DOHH2 (cell line): ENCODE measurements around the gene SMARCA2.

ENCODE experiments used
- H3F3A ChIP-seq: fragments of 200-600 bp; sonication (generic), shearing (Covaris generic); 2 replicates; pipeline ENCODE4 v1.6.0; 2016; ENCODE audit warnings: antibody characterized with exemption, mild to moderate bottlenecking; ENCODE audit not compliant: control insufficient read depth, insufficient read depth
- H3K27ac ChIP-seq: fragments of 200-600 bp; sonication (generic); 2 replicates; pipeline ENCODE4 v1.5.1; 2014; ENCODE audit warnings: low read depth, mild to moderate bottlenecking, low read length, moderate library complexity
- H3K27me3 ChIP-seq: fragments of 200-600 bp; sonication (generic); 2 replicates; pipeline ENCODE4 v1.6.1; 2014; ENCODE audit warnings: mild to moderate bottlenecking, low read length, mixed read lengths; ENCODE audit not compliant: control insufficient read depth
- H3K36me3 ChIP-seq: fragments of 200-600 bp; sonication (generic); 2 replicates; pipeline ENCODE4 v1.6.1; 2014; ENCODE audit warnings: mild to moderate bottlenecking, low read length, moderate library complexity, mixed read lengths; ENCODE audit not compliant: control insufficient read depth
- H3K4me1 ChIP-seq: fragments of 200-600 bp; sonication (generic); 2 replicates; pipeline ENCODE4 v1.6.1; 2014; ENCODE audit warnings: mild to moderate bottlenecking, low read length, mixed read lengths; ENCODE audit not compliant: control insufficient read depth
- H3K4me2 ChIP-seq: fragments of 200-600 bp; sonication (generic); 2 replicates; pipeline ENCODE4 v1.6.0; 2014; ENCODE audit warnings: mild to moderate bottlenecking, low read length, moderate library complexity
- H3K4me3 ChIP-seq: fragments of 200-600 bp; sonication (generic); 2 replicates; pipeline ENCODE4 v1.5.1; 2014; ENCODE audit warnings: mild to moderate bottlenecking, low read length, mixed read lengths
- H3K79me2 ChIP-seq: fragments of 200-600 bp; sonication (generic); 2 replicates; pipeline ENCODE4 v1.6.1; 2014; ENCODE audit warnings: mild to moderate bottlenecking, low read length, mixed read lengths; ENCODE audit not compliant: control insufficient read depth
- H3K9me2 ChIP-seq: fragments of 200-600 bp; sonication (generic); replicated peaks from 2 replicates; pipeline ENCODE4 v1.6.1; 2014; ENCODE audit warnings: mild to moderate bottlenecking, low read length, mixed read lengths; ENCODE audit not compliant: control insufficient read depth
- H3K9me3 ChIP-seq: fragments of 200-600 bp; sonication (generic); 2 replicates; pipeline ENCODE4 v1.6.1; 2014; ENCODE audit warnings: antibody characterized with exemption, low read length, mixed read lengths; ENCODE audit not compliant: control insufficient read depth, insufficient read depth
- H4K20me1 ChIP-seq: fragments of 200-600 bp; sonication (generic); 2 replicates; pipeline ENCODE4 v1.6.0; 2014; ENCODE audit warnings: low read depth, mild to moderate bottlenecking, antibody characterized with exemption, low read length, moderate library complexity; ENCODE audit not compliant: control insufficient read depth, insufficient read depth
- EZH2phosphoT487 ChIP-seq: fragments of 200-600 bp; sonication (generic); IDR thresholded peaks from 2 replicates; pipeline ENCODE4 v1.6.1; 2017; ENCODE audit warnings: borderline replicate concordance, mild to moderate bottlenecking, antibody characterized with exemption, low read length, moderate library complexity, mixed read lengths
- TF ChIP-seq, protein P1 (sequence below): fragments of 200-600 bp; sonication (generic); IDR thresholded peaks from one replicate; pipeline ENCODE4 v1.5.1; 2014; ENCODE audit warnings: antibody characterized with exemption, mild to moderate bottlenecking, low read depth, low read length; ENCODE audit not compliant: poor library complexity, severe bottlenecking

The SMARCA2 gene

DNA sequence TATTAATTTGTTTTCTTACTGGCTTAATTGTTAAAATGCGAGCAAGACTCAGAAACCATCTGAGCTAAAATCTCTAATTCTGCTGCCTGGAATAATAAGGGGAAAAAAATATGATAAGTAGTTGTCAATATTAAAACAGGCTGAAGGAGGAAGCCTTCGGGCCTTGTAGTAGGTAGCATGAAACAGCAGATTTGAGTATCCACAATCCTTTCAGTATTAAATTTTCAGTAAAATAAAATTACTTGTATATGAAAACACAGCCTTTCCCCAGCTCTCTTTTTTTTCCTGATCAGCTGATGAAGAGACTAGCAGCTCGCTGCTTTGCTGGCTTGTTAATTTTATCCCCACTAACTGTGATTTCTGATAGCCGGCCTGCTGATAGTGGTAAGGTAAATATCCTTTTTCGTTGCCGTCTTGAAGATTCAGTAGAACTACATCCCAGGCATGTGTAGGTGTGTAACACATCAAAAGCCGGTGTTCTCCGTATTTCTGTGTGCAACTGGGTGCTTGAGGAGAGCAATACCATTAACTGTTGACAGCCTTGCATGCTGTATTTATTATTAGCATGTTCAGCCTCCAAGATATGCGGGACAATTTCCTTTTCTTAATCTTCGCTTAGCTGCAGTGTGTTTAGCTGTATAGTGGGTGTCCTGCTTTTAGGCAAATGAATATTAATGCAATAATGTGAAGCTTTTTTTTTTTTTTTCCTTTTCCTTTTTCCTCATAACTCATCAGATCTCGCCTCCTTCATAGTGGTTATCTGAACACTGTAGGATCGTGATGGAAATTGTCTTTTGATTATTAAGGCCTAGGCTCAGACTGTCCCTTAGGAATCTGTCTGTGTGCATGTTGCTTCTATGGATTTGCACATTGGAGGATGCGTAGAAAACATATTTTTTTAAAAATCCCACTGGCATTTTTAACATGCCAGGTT is 144.6 kb downstream of the SMARCA2 start:
- Histone ChIP-seq H3K27me3 (no peaks in the 10 kb centered on the region), H3K79me2 (peaks cover 64% of the 10 kb centered on the region), H3K4me2 (peak overlapping the region; percentile 99), H3K27ac (peak overlapping the region; percentile 91), H3K36me3 (peaks cover 38% of the 10 kb centered on the region), H3K4me1 (peaks cover 39% of the 10 kb centered on the region), H3K9me2 (no peaks in the 10 kb centered on the region), H3K4me3 (peak overlapping the region; percentile 78), H3F3A (peaks cover 14% of the 10 kb centered on the region), H4K20me1 (no peaks in the 10 kb centered on the region), H3K9me3 (no peaks in the 10 kb centered on the region)
- TF ChIP-seq EZH2phosphoT487 = no peak
- TF ChIP-seq, protein P1, sequence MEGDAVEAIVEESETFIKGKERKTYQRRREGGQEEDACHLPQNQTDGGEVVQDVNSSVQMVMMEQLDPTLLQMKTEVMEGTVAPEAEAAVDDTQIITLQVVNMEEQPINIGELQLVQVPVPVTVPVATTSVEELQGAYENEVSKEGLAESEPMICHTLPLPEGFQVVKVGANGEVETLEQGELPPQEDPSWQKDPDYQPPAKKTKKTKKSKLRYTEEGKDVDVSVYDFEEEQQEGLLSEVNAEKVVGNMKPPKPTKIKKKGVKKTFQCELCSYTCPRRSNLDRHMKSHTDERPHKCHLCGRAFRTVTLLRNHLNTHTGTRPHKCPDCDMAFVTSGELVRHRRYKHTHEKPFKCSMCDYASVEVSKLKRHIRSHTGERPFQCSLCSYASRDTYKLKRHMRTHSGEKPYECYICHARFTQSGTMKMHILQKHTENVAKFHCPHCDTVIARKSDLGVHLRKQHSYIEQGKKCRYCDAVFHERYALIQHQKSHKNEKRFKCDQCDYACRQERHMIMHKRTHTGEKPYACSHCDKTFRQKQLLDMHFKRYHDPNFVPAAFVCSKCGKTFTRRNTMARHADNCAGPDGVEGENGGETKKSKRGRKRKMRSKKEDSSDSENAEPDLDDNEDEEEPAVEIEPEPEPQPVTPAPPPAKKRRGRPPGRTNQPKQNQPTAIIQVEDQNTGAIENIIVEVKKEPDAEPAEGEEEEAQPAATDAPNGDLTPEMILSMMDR = no peak

DNA sequence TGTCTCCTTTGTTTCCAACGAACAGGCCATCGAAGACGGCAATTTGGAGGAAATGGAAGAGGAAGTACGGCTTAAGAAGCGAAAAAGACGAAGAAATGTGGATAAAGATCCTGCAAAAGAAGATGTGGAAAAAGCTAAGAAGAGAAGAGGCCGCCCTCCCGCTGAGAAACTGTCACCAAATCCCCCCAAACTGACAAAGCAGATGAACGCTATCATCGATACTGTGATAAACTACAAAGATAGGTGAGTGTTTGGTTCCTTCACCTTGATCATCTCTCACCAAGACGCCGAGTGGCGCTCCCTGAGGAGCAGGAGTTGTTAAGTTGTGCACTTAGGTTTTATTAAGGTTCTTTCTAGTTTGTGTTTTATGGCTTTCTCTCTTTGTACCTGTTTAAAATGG is 146.5 kb downstream of the SMARCA2 start:
- peaks cover 50% of the 10 kb centered on the region for H3K36me3 ChIP-seq
- no peaks in the 10 kb centered on the region for H4K20me1 ChIP-seq
- TF ChIP-seq EZH2phosphoT487 = no peak
- TF ChIP-seq, protein P1 = no peak
- no peaks in the 10 kb centered on the region for H3K9me3 ChIP-seq
- H3K79me2 ChIP-seq = peaks cover 47% of the 10 kb centered on the region
- H3K4me1 ChIP-seq = peaks cover 28% of the 10 kb centered on the region
- H3K4me3 ChIP-seq = no peak overlapping the region
- no peak overlapping the region for H3K27ac ChIP-seq
- H3F3A ChIP-seq = peaks cover 14% of the 10 kb centered on the region
- no peak overlapping the region for H3K4me2 ChIP-seq
- no peaks in the 10 kb centered on the region for H3K9me2 ChIP-seq
- no peaks in the 10 kb centered on the region for H3K27me3 ChIP-seq

DNA sequence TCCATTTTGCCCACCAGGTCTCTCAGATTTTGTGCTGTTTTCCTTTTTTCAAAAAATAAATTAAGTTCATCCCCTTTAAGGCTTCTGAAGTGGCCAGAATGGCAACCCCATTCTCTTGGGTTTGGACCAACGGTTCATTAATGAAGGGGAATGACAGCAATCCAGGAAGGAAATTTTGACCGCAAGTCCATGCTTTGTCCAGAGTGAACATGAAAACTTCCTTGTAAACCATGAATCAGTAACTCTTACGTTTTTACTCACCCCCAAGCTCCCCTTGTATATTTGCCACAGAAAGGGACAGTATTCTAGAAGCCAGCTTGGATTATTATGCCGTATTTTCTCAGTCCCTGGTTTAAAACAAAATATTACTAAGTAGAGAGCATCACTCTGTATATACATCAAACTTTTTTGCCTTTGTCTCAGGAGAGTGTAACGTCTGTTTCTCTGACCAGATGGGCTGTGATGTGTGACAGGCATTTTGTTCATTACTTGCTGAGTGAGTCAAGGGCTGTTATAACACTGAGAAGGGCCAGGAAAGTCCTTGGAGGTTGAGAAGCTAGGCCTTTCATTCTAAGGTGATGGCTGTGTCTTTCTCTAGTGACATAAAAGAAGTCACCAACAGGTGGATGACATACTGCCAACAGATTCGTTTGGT is 148.2 kb downstream of the SMARCA2 start:
- Histone ChIP-seq H3F3A (no peaks in the 10 kb centered on the region), H3K4me2 (no peak overlapping the region), H4K20me1 (no peaks in the 10 kb centered on the region), H3K4me1 (peaks cover 15% of the 10 kb centered on the region), H3K9me2 (no peaks in the 10 kb centered on the region), H3K27me3 (no peaks in the 10 kb centered on the region), H3K4me3 (no peak overlapping the region), H3K27ac (no peak overlapping the region), H3K9me3 (no peaks in the 10 kb centered on the region), H3K79me2 (peaks cover 37% of the 10 kb centered on the region), H3K36me3 (peaks cover 57% of the 10 kb centered on the region)
- TF ChIP-seq, protein P1 = no peak
- no peak for TF ChIP-seq EZH2phosphoT487
